K562 (cell line): ENCODE measurements around the gene USP2. TPM values are rescaled to one million over a fixed set of nuclear protein-coding genes. Genes with fewer than 3 reads are reported as not detected.

Source experiments
- BHLHE40 ChIP-seq: IDR thresholded peaks from 2 replicates; pipeline ENCODE4 v1.6.1; 2011; ENCODE audit warnings: low read length, improper control_type of control experiment
- E2F5 ChIP-seq: sonication (generic); formaldehyde crosslinking; IDR thresholded peaks from 2 replicates; pipeline ENCODE4 v1.8.0; 2022; ENCODE audit warnings: mild to moderate bottlenecking, missing genetic modification reagents
- FOXA3 ChIP-seq, 2 experiments: fragments of 450-650 bp in 1 of 2; sonication (generic) in 1 of 2; formaldehyde crosslinking; IDR thresholded peaks in 1 of 2; conservative IDR thresholded peaks in 1 of 2; 2 replicates each; pipeline versions ENCODE4 v1.4.0 to v1.8.0; 2020 to 2022; ENCODE audit warnings: mild to moderate bottlenecking in 2 of 2, missing genetic modification reagents in 1 of 2
- KAT8 ChIP-seq: fragments of 450-650 bp; IDR thresholded peaks from 2 replicates; pipeline ENCODE4 v1.6.1; 2016; ENCODE audit warnings: low read depth, mild to moderate bottlenecking
- MLLT1 ChIP-seq, 2 experiments: fragments of 450-650 bp; IDR thresholded peaks; 2 replicates each; pipeline ENCODE4 v1.6.1; 2016
- PML ChIP-seq: IDR thresholded peaks from 2 replicates; pipeline ENCODE4 v1.6.1; 2012; ENCODE audit warnings: low read length, inconsistent platforms
- POLR2B ChIP-seq: fragments of 450-650 bp; IDR thresholded peaks from 2 replicates; pipeline ENCODE4 v1.6.1; 2018; ENCODE audit warnings: low read depth; ENCODE audit not compliant: partially characterized antibody
- POLR2H ChIP-seq: IDR thresholded peaks from 2 replicates; pipeline ENCODE4 v1.6.1; 2016; ENCODE audit warnings: missing genetic modification characterization, low read depth, mild to moderate bottlenecking, control low read depth, missing compliant biosample characterization, moderate library complexity
- RAD51 ChIP-seq: fragments of 450-650 bp; IDR thresholded peaks from 2 replicates; pipeline ENCODE4 v1.7.1; 2016; ENCODE audit warnings: low read depth, mild to moderate bottlenecking, borderline replicate concordance
- RBBP5 ChIP-seq: fragments of 200-600 bp; sonication (generic); IDR thresholded peaks from 2 replicates; pipeline ENCODE4 v1.6.1; 2012; ENCODE audit warnings: borderline replicate concordance, mild to moderate bottlenecking, low read length, control low read depth, inconsistent platforms; ENCODE audit not compliant: insufficient read depth, poor library complexity, severe bottlenecking
- TGIF2 ChIP-seq: sonication (generic); formaldehyde crosslinking; IDR thresholded peaks from 2 replicates; pipeline ENCODE4 v1.8.1; 2022; ENCODE audit warnings: mild to moderate bottlenecking, missing genetic modification reagents, moderate library complexity
- ZC3H11A ChIP-seq: IDR thresholded peaks from 2 replicates; pipeline ENCODE4 v1.6.1; 2012; ENCODE audit warnings: low read depth, low read length, improper control_type of control experiment
- ZNF121 ChIP-seq: sonication (generic); formaldehyde crosslinking; conservative IDR thresholded peaks from 2 replicates; pipeline ENCODE4 v1.8.0; 2022; ENCODE audit warnings: missing genetic modification reagents
- ZNF184 ChIP-seq: sonication (generic); formaldehyde crosslinking; IDR thresholded peaks from 2 replicates; pipeline ENCODE4 v1.5.0; 2020; ENCODE audit warnings: missing genetic modification reagents
- ZNF354B ChIP-seq: fragments of 250-450 bp; sonication (Bioruptor Pico); IDR thresholded peaks from 2 replicates; pipeline ENCODE4 v1.4.0; 2020
- ZNF384 ChIP-seq: IDR thresholded peaks from 2 replicates; pipeline ENCODE4 v1.6.1; 2012; ENCODE audit warnings: low read depth, low read length, improper control_type of control experiment
- ZNF407 ChIP-seq: fragments of 450-650 bp; IDR thresholded peaks from 2 replicates; pipeline ENCODE4 v1.6.1; 2016; ENCODE audit warnings: low read depth
- ZNF695 ChIP-seq: fragments of 450-650 bp; formaldehyde crosslinking; IDR thresholded peaks from 2 replicates; pipeline ENCODE4 v1.4.0; 2020; ENCODE audit warnings: mild to moderate bottlenecking, moderate library complexity
- polyA plus RNA-seq, 8 experiments: library from polyadenylated mRNA; depleted of rRNA in 4 of 8; stranded (reverse) in 5 of 8; unstranded in 3 of 8; fragments of >200 nt; fragmentation: Nextera tagmentation in 2 of 8; fragmentation: Illumina TruSeq in 1 of 8; extraction: Ambion mirVana in 2 of 8; extraction: Trizol in 1 of 8; gene quantifications; 2 replicates each; pipeline versions ENCODE4 v1.2.1 to v1.2.3, GENCODE V29; 2011 to 2014; ENCODE audit warnings: inconsistent platforms in 1 of 8, missing spikeins in 1 of 8
- total RNA-seq, 7 experiments: library from RNA; depleted of rRNA in 6 of 7; stranded (reverse); fragments of >200 nt in 6 of 7; fragmentation: Illumina TruSeq in 2 of 7; extraction: Trizol in 2 of 7; gene quantifications; 2 replicates each; pipeline versions ENCODE4 v1.2.1 to v1.2.3, GENCODE V29; 2011 to 2021; ENCODE audit warnings: low replicate concordance in 1 of 7

The USP2 gene
- total and polyA plus RNA-seq, 9 of the 15 experiments (the other 6 are each of a cell fraction or from before 2014, with no cell fraction given): 2.8 to 16.9 (median 3.9) TPM

GRCh38 chr11:119368121-119369034, 13.1 kb downstream of the USP2 start (continued):
- TF ChIP-seq RBBP5 (no peak), MLLT1 (IDR thresholded peaks at IDR 0.05) (no peak), ZNF384 (no peak), KAT8 (no peak), ZNF695 (CRISPR knock-in tag) (no peak), BHLHE40 (peak; percentile 35; the same call in 1 of the 2 replicates), RAD51 (peak; percentile 81), ZNF407 (no peak), POLR2B (no peak), ZNF184 (CRISPR knock-in tag) (no peak), ZNF121 (CRISPR knock-in tag) (no peak), E2F5 (CRISPR knock-in tag) (no peak), ZC3H11A (no peak), POLR2H (no peak), FOXA3 (CRISPR knock-in tag; conservative IDR thresholded peaks at IDR 0.05 in 1 of 2, IDR thresholded peaks at IDR 0.05 in 1 of 2) (no peak), TGIF2 (CRISPR knock-in tag) (no peak), ZNF354B (CRISPR knock-in tag) (no peak), PML (no peak)
